Stomach (tissue), 9 donors: Measurements from ENCODE around the gene DPYSL3. TPM values are rescaled to one million over a fixed set of nuclear protein-coding genes. Genes with fewer than 3 reads are reported as not detected.
A peak's percentile ranks its signal among the peaks of the same experiment; 100 is the strongest.
"Not testable (repeated sequence)": the region's sequence is repeated elsewhere in the genome, so short reads cannot be mapped to it uniquely, and the experiment has no call there.

Experiments
- DNase-seq, 2 donors: peaks; one replicate each; pipeline versions ENCODE4 v3.0.0 to v3.0.0-alpha.2; 2013 to 2019
- H3K27ac ChIP-seq, 5 donors: fragments of 200-600 bp in 4 of 5; sonication (generic) in 4 of 5; one replicate each; pipeline ENCODE4 v1.5.1; 2013 to 2019; ENCODE audit warnings: mild to moderate bottlenecking in 1 of 5, moderate library complexity in 1 of 5
- H3K27me3 ChIP-seq, 3 donors: fragments of 200-600 bp; sonication (generic); one replicate each; pipeline ENCODE4 v1.5.1; 2017 to 2019; ENCODE audit warnings: mixed run types in 1 of 3
- H3K36me3 ChIP-seq, 4 donors: fragments of 200-600 bp; sonication (generic); 1 replicate in 3 of 4; 2 replicates in 1 of 4; pipeline ENCODE4 v1.5.1; 2016 to 2019
- H3K4me1 ChIP-seq, 4 donors: fragments of 200-600 bp; sonication (generic); one replicate each; pipeline ENCODE4 v1.5.1; 2016 to 2019
- H3K4me3 ChIP-seq, 4 donors: fragments of 200-600 bp; sonication (generic) in 3 of 4; one replicate each; pipeline ENCODE4 v1.5.1; 2016 to 2019; ENCODE audit warnings: mild to moderate bottlenecking in 1 of 4
- H3K9me3 ChIP-seq, 4 donors: fragments of 200-600 bp; sonication (generic); one replicate each; pipeline ENCODE4 v1.5.1; 2016 to 2019
- CTCF ChIP-seq, 7 experiments: fragments of 450-650 bp in 4 of 7; fragments of 200-600 bp in 3 of 7; sonication (generic) in 3 of 7; IDR thresholded peaks; one replicate each; pipeline ENCODE4 v1.5.1; 2016 to 2019; ENCODE audit warnings: antibody characterized with exemption in 7 of 7, control low read depth in 2 of 7, mild to moderate bottlenecking in 1 of 7
- EP300 ChIP-seq: sonication (generic); formaldehyde crosslinking; IDR thresholded peaks from one replicate; pipeline ENCODE4 v1.6.1; 2017; ENCODE audit warnings: antibody characterized with exemption
- POLR2A ChIP-seq, 4 donors: fragments of 450-650 bp; IDR thresholded peaks; one replicate each; pipeline ENCODE4 v1.6.1; 2016; ENCODE audit warnings: antibody characterized with exemption in 4 of 4, control low read depth in 2 of 4, mild to moderate bottlenecking in 1 of 4, moderate library complexity in 1 of 4
- POLR2AphosphoS5 ChIP-seq, 3 donors: sonication (generic); formaldehyde crosslinking; IDR thresholded peaks; one replicate each; pipeline ENCODE4 v1.6.1; 2016; ENCODE audit warnings: antibody characterized with exemption in 3 of 3
- WGBS, 5 donors: extraction: QIAGEN DNeasy Blood & Tissue Kit in 3 of 5; methylation state at CpG; one replicate each; pipeline versions ENCODE4 v1.1.5 to v1.1.7; 2013 to 2018; 5-methylcytosine and 5-hydroxymethylcytosine counted together
- intact Hi-C: fragments of 100-400 bp; cut with DNase I; formaldehyde crosslinking; loops from one replicate; pipeline ENCODE4 v1.15.1; 2023; ENCODE audit warnings: low total_unique reads
- polyA plus RNA-seq, 3 donors: library from polyadenylated mRNA; stranded (reverse); fragments of 200-250 nt; gene quantifications; one replicate each; pipeline ENCODE4 v1.2.3, GENCODE V29; 2013
- total RNA-seq, 5 donors: library from RNA; depleted of rRNA; stranded (reverse); fragments of >200 nt; gene quantifications; one replicate each; pipeline versions ENCODE4 v1.1.0 to v1.2.3, GENCODE V29; 2014 to 2016
- donor health status: healthy with polysubstance abuse.
- donor health status: Bipolar disorder and iron deficiency.
- donor health status: healthy.

Gene DPYSL3
- total and polyA plus RNA-seq, 8 donors: 15.0 to 144 (median 38.0) TPM

DNA sequence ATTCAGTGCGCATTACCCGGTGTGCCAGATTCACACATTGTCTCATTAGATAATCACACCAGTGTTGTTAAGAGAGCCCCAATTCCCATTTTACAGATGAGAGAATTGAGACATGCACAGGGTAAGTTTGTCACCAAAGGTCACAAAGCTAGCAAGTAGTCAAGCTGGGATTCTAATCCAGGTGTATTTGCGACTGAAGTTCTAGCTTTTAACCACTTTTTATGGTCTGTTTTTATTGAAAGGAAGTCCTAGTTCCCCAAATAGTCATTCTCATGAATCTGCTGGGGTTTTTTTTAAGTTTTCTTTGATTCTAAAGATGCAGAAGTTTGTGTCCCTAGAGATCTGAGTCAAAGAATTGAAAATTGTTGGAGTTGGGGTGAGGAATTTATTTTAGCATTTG lies 136.5 kb downstream of the DPYSL3 start:
- Histone ChIP-seq H3K9me3 (no peaks in the 10 kb centered on the region), H3K27ac (no peak overlapping the region), H3K27me3 (no peaks in the 10 kb centered on the region), H3K36me3 (no peaks in the 10 kb centered on the region), H3K4me1 (no peaks in the 10 kb centered on the region), H3K4me3 (no peak overlapping the region)
- no peak for DNase-seq
- 90 to 94% (median 93%) methylated on average over 3 of the region's 3 CpGs for WGBS, 5 donors
- TF ChIP-seq EP300 (no peak), POLR2A (IDR thresholded peaks at IDR 0.05) (no peak), CTCF (IDR thresholded peaks at IDR 0.05) (no peak), POLR2AphosphoS5 (IDR thresholded peaks at IDR 0.05) (no peak)
- intact Hi-C loops: loop anchor here (5.0 kb wide), 1 partner anchor 151 kb away; no protein-coding TSS in a partner anchor

GRCh38 chr5:147372191-147372590 lies 137.7 kb downstream of the DPYSL3 start:
- no peak for TF ChIP-seq POLR2AphosphoS5 (IDR thresholded peaks at IDR 0.05)
- TF ChIP-seq CTCF (IDR thresholded peaks at IDR 0.05): no peak
- TF ChIP-seq EP300: no peak
- TF ChIP-seq POLR2A (IDR thresholded peaks at IDR 0.05): no peak
- WGBS, 5 donors: 96 to 99% (median 97%) methylated on average over 1 of the region's 1 CpG

DNA sequence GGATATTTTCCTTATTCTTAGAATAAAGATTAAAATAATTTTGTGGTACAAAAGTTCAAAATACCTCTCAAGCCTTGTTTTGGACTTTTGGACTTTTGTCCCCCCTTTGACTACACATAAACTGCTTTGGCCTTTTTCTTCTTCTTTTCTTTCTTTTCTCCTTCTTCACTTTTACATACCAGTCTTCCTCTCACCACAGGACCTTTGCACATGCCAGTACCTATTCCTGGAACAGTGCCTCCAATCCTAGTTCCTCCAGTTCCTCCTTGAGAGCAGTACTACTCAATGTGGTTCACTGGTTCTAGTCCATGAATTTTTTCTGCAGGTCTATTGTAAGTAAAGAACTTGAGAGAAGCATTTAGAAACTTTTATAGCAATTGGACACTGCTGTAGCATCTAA lies 138.6 kb downstream of the DPYSL3 start:
- TF ChIP-seq EP300 (no peak), CTCF (IDR thresholded peaks at IDR 0.05) (no peak), POLR2AphosphoS5 (IDR thresholded peaks at IDR 0.05) (no peak), POLR2A (IDR thresholded peaks at IDR 0.05) (no peak)
- DNase-seq: no peak
- Histone ChIP-seq H3K4me3 (no peak overlapping the region), H3K4me1 (no peaks in the 10 kb centered on the region), H3K27me3 (no peaks in the 10 kb centered on the region), H3K9me3 (no peaks in the 10 kb centered on the region), H3K36me3 (no peaks in the 10 kb centered on the region), H3K27ac (no peak overlapping the region)
- intact Hi-C loops: loop anchor here (5.0 kb wide), 1 partner anchor 149 kb away; no protein-coding TSS in a partner anchor

More at GRCh38 chr5:147372191-147372590, 137.7 kb downstream of the DPYSL3 start:
- Histone ChIP-seq H3K27ac (no peak overlapping the region), H3K9me3 (no peaks in the 10 kb centered on the region), H3K27me3 (no peaks in the 10 kb centered on the region), H3K4me1 (no peaks in the 10 kb centered on the region), H3K36me3 (no peaks in the 10 kb centered on the region), H3K4me3 (no peak overlapping the region)
- no peak for DNase-seq
- intact Hi-C loops: loop anchor here (5.0 kb wide), 1 partner anchor 150 kb away; no protein-coding TSS in a partner anchor

GRCh38 chr5:147369742-147370374 lies 140.0 kb downstream of the DPYSL3 start:
- Histone ChIP-seq H3K4me1 (no peaks in the 10 kb centered on the region), H3K36me3 (no peaks in the 10 kb centered on the region), H3K4me3 (no peak overlapping the region), H3K9me3 (no peaks in the 10 kb centered on the region), H3K27me3 (no peaks in the 10 kb centered on the region), H3K27ac (no peak overlapping the region)
- WGBS, 5 donors: 5 to 45% (median 16%) methylated on average over 2 of the region's 2 CpGs
- TF ChIP-seq CTCF (IDR thresholded peaks at IDR 0.05) (peak in 4 of 7 experiments; percentile 10 to 58 (median 50)), POLR2AphosphoS5 (IDR thresholded peaks at IDR 0.05) (no peak), POLR2A (IDR thresholded peaks at IDR 0.05) (no peak)
- DNase-seq: no peak
- intact Hi-C loops: loop anchor here (5.0 kb wide), 1 partner anchor 148 kb away; no protein-coding TSS in a partner anchor

- H3K4me3 ChIP-seq, intact Hi-C loops, H3K27ac ChIP-seq, DNase-seq, H3K27me3 ChIP-seq, H3K4me1 ChIP-seq, H3K36me3 ChIP-seq, H3K9me3 ChIP-seq: not testable (repeated sequence)
- WGBS, 5 donors: 83 to 88% (median 86%) methylated on average over 6 of the region's 6 CpGs
These were observed 142.5 kb downstream of the DPYSL3 start for GRCh38 chr5:147367381-147367780.
